NCI-H345 (cell line): ENCODE measurements around the gene CLCN6.
A peak's percentile ranks its signal among the peaks of the same experiment; 100 is the strongest.
"Not testable (repeated sequence)": the region's sequence is repeated elsewhere in the genome, so short reads cannot be mapped to it uniquely, and the experiment has no call there.

Source experiments
- DNase-seq: peaks from one replicate; lab custom pipeline; 2025; lab: John Stamatoyannopoulos, UW

CLCN6 gene

GRCh38 chr1:11796036-11796828 is 9.8 kb upstream of the CLCN6 start:
- DNase-seq, result no peak

- no peak for DNase-seq
Measured at GRCh38 chr1:11797525-11798216, 8.3 kb upstream of the CLCN6 start.

GRCh38 chr1:11799099-11799498 is 6.9 kb upstream of the CLCN6 start:
- no peak for DNase-seq

GRCh38 chr1:11799896-11800295 is 6.1 kb upstream of the CLCN6 start:
- DNase-seq, result no peak

- no peak for DNase-seq
Measured at GRCh38 chr1:11800391-11800755, 5.6 kb upstream of the CLCN6 start.

- DNase-seq, result no peak
Measured at GRCh38 chr1:11800756-11801433, 5.1 kb upstream of the CLCN6 start.

- no peak for DNase-seq
Measured at GRCh38 chr1:11802616-11802972, 3.4 kb upstream of the CLCN6 start.

- peak; percentile 57 for DNase-seq
Measured at GRCh38 chr1:11802973-11803885, 2.8 kb upstream of the CLCN6 start.

- not testable (repeated sequence) for DNase-seq
Measured at GRCh38 chr1:11803924-11804665, 1.9 kb upstream of the CLCN6 start.

GRCh38 chr1:11804666-11805421 is 1.1 kb upstream of the CLCN6 start:
- DNase-seq, result peak; percentile 59

- peak; percentile 87 for DNase-seq
Measured at GRCh38 chr1:11806307-11806936, 431 bp downstream of the CLCN6 start.

- DNase-seq, result no peak
Measured at GRCh38 chr1:11807133-11807532, 1.1 kb downstream of the CLCN6 start.

GRCh38 chr1:11813021-11813420 is 7.0 kb downstream of the CLCN6 start:
- DNase-seq, result no peak

GRCh38 chr1:11817192-11817591 is 11.2 kb downstream of the CLCN6 start:
- DNase-seq, result no peak

GRCh38 chr1:11822091-11822490 is 16.1 kb downstream of the CLCN6 start:
- no peak for DNase-seq

- DNase-seq, result no peak
Measured at GRCh38 chr1:11823366-11824137, 17.6 kb downstream of the CLCN6 start.

GRCh38 chr1:11825131-11825530 is 19.1 kb downstream of the CLCN6 start:
- DNase-seq, result no peak

GRCh38 chr1:11826946-11827345 is 21.0 kb downstream of the CLCN6 start:
- no peak for DNase-seq

- no peak for DNase-seq
Measured at GRCh38 chr1:11828511-11828910, 22.5 kb downstream of the CLCN6 start.
